Mesendoderm (in vitro differentiated cells): Measurements from ENCODE around the gene AHNAK2.

Experiments used
- DNase-seq: peaks from one replicate; pipeline ENCODE4 v3.0.0; 2013
- H2AK5ac ChIP-seq: 2 replicates; pipeline ENCODE4 v1.6.1; 2013; ENCODE audit warnings: low read length, inconsistent platforms
- H2BK120ac ChIP-seq: 2 replicates; pipeline ENCODE4 v1.6.1; 2013; ENCODE audit warnings: low read depth, mild to moderate bottlenecking, low read length, moderate library complexity, mixed read lengths
- H2BK15ac ChIP-seq: replicated peaks from 2 replicates; pipeline ENCODE4 v1.6.1; 2013; ENCODE audit warnings: low read depth, mild to moderate bottlenecking, moderate library complexity
- H2BK5ac ChIP-seq: 2 replicates; pipeline ENCODE4 v1.6.1; 2013; ENCODE audit warnings: low read length, inconsistent platforms
- H3K18ac ChIP-seq: 2 replicates; pipeline ENCODE4 v1.6.1; 2013; ENCODE audit warnings: mild to moderate bottlenecking, low read length, mixed read lengths
- H3K23ac ChIP-seq: one replicate; pipeline ENCODE4 v1.6.1; 2013; ENCODE audit warnings: low read length
- H3K27ac ChIP-seq: 2 replicates; pipeline ENCODE4 v1.5.1; 2013; ENCODE audit warnings: low read depth, mild to moderate bottlenecking, inconsistent platforms, low read length, moderate library complexity
- H3K27me3 ChIP-seq: 2 replicates; pipeline ENCODE4 v1.6.1; 2013; ENCODE audit warnings: low read length, control low read depth, mild to moderate bottlenecking, inconsistent platforms; ENCODE audit not compliant: insufficient read depth, poor library complexity
- H3K36me3 ChIP-seq: 2 replicates; pipeline ENCODE4 v1.6.1; 2013; ENCODE audit warnings: low read length, inconsistent platforms; ENCODE audit not compliant: control insufficient read depth, insufficient read depth
- H3K4ac ChIP-seq: one replicate; pipeline ENCODE4 v1.6.1; 2013; ENCODE audit warnings: low read depth, mild to moderate bottlenecking, low read length, moderate library complexity
- H3K4me1 ChIP-seq: 2 replicates; pipeline ENCODE4 v1.6.1; 2013; ENCODE audit warnings: low read depth, low read length, inconsistent platforms; ENCODE audit not compliant: control insufficient read depth
- H3K4me2 ChIP-seq: 2 replicates; pipeline ENCODE4 v1.6.1; 2013; ENCODE audit warnings: low read length
- H3K4me3 ChIP-seq: 2 replicates; pipeline ENCODE4 v1.5.1; 2013; ENCODE audit warnings: mild to moderate bottlenecking, low read length
- H3K56ac ChIP-seq: one replicate; pipeline ENCODE4 v1.6.1; 2013; ENCODE audit warnings: low read length
- H3K79me1 ChIP-seq: 2 replicates; pipeline ENCODE4 v1.6.1; 2013; ENCODE audit warnings: low read length, inconsistent platforms
- H3K79me2 ChIP-seq: 2 replicates; pipeline ENCODE4 v1.6.1; 2013; ENCODE audit warnings: mild to moderate bottlenecking, low read length; ENCODE audit not compliant: control insufficient read depth, insufficient read depth
- H3K9ac ChIP-seq: 2 replicates; pipeline ENCODE4 v1.6.1; 2013; ENCODE audit warnings: low read length, inconsistent platforms
- H4K5ac ChIP-seq: one replicate; pipeline ENCODE4 v1.6.1; 2013; ENCODE audit warnings: low read length
- H4K8ac ChIP-seq: one replicate; pipeline ENCODE4 v1.6.1; 2013; ENCODE audit warnings: low read depth, mild to moderate bottlenecking, control low read depth, low read length, moderate library complexity
- whole genome bisulfite sequencing: extraction: QIAGEN DNeasy Blood & Tissue Kit; methylation state at CpG from one replicate; pipeline ENCODE4 v1.1.7; 2013; ENCODE audit warnings: low lambda C conversion rate, missing lambda C conversion rate; ENCODE audit not compliant: insufficient coverage; ENCODE audit errors: extremely low coverage; 5-methylcytosine and 5-hydroxymethylcytosine counted together

Gene AHNAK2

GRCh38 chr14:104968541-104969401 lies 9.4 kb downstream of the AHNAK2 start:
- Histone ChIP-seq H3K79me2 (no peaks in the 10 kb centered on the region), H3K27ac (no peak overlapping the region), H3K4me3 (no peak overlapping the region), H4K8ac (no peak overlapping the region), H3K36me3 (no peaks in the 10 kb centered on the region), H4K5ac (no peak overlapping the region), H3K79me1 (no peaks in the 10 kb centered on the region), H2AK5ac (no peak overlapping the region), H2BK5ac (no peak overlapping the region), H3K23ac (no peak overlapping the region), H3K18ac (no peak overlapping the region), H3K4ac (no peak overlapping the region), H3K4me2 (no peak overlapping the region), H2BK15ac (no peak overlapping the region), H3K9ac (no peak overlapping the region), H3K4me1 (no peaks in the 10 kb centered on the region), H2BK120ac (no peak overlapping the region), H3K56ac (peak overlapping the region; percentile 44), H3K27me3 (no peaks in the 10 kb centered on the region)
- peak; percentile 66 for DNase-seq
- no CpG with 5 or more reads among the region's 21 CpGs for WGBS

- Histone ChIP-seq H3K4me1 (no peaks in the 10 kb centered on the region), H3K4me2 (peak overlapping the region; percentile 72), H3K27me3 (no peaks in the 10 kb centered on the region), H3K36me3 (no peaks in the 10 kb centered on the region), H3K4ac (no peak overlapping the region), H3K9ac (peak overlapping the region; percentile 43), H3K56ac (peak overlapping the region; percentile 90), H2BK120ac (no peak overlapping the region), H2AK5ac (no peak overlapping the region), H3K23ac (no peak overlapping the region), H3K27ac (no peak overlapping the region), H2BK15ac (no peak overlapping the region), H3K79me2 (no peaks in the 10 kb centered on the region), H2BK5ac (no peak overlapping the region), H4K8ac (no peak overlapping the region), H3K18ac (peak overlapping the region; percentile 19), H3K4me3 (no peak overlapping the region), H4K5ac (no peak overlapping the region), H3K79me1 (no peaks in the 10 kb centered on the region)
- no CpG with 5 or more reads among the region's 12 CpGs for WGBS
- peak; percentile 56 for DNase-seq
Observed at GRCh38 chr14:104968153-104968527, 10.0 kb downstream of the AHNAK2 start.

- Histone ChIP-seq H3K27ac (no peak overlapping the region), H3K56ac (peak overlapping the region; percentile 90), H3K9ac (peak overlapping the region; percentile 63), H3K23ac (no peak overlapping the region), H3K79me1 (no peaks in the 10 kb centered on the region), H2BK120ac (no peak overlapping the region), H3K79me2 (no peaks in the 10 kb centered on the region), H2AK5ac (no peak overlapping the region), H3K4me3 (no peak overlapping the region), H3K4me1 (no peaks in the 10 kb centered on the region), H4K8ac (no peak overlapping the region), H3K18ac (peak overlapping the region; percentile 19), H2BK15ac (no peak overlapping the region), H2BK5ac (no peak overlapping the region), H4K5ac (no peak overlapping the region), H3K27me3 (no peaks in the 10 kb centered on the region), H3K4me2 (peak overlapping the region; percentile 72), H3K36me3 (no peaks in the 10 kb centered on the region), H3K4ac (no peak overlapping the region)
- DNase-seq, result peak; percentile 58
- no CpG with 5 or more reads among the region's 36 CpGs for WGBS
Observed at GRCh38 chr14:104967386-104968152, 10.6 kb downstream of the AHNAK2 start.

- H2BK15ac ChIP-seq, result no peak overlapping the region
- H4K5ac ChIP-seq, result no peak overlapping the region
- no peak overlapping the region for H2AK5ac ChIP-seq
- peak overlapping the region; percentile 90 for H3K56ac ChIP-seq
- no peak overlapping the region for H3K18ac ChIP-seq
- H3K4me3 ChIP-seq, result no peak overlapping the region
- H3K27me3 ChIP-seq, result no peaks in the 10 kb centered on the region
- no CpG with 5 or more reads among the region's 8 CpGs for whole genome bisulfite sequencing
- H3K36me3 ChIP-seq, result no peaks in the 10 kb centered on the region
- H3K23ac ChIP-seq, result no peak overlapping the region
- no peak for DNase-seq
- H3K4me2 ChIP-seq, result no peak overlapping the region
- H3K79me1 ChIP-seq, result no peaks in the 10 kb centered on the region
- peak overlapping the region; percentile 63 for H3K9ac ChIP-seq
- no peak overlapping the region for H3K4ac ChIP-seq
- H3K4me1 ChIP-seq, result no peaks in the 10 kb centered on the region
- H4K8ac ChIP-seq, result no peak overlapping the region
- no peak overlapping the region for H3K27ac ChIP-seq
- no peak overlapping the region for H2BK5ac ChIP-seq
- H3K79me2 ChIP-seq, result no peaks in the 10 kb centered on the region
- H2BK120ac ChIP-seq, result no peak overlapping the region
Observed at GRCh38 chr14:104966981-104967385, 11.2 kb downstream of the AHNAK2 start.

- no CpG with 5 or more reads among the region's 9 CpGs for WGBS
- no peak for DNase-seq
- no peaks in the 10 kb centered on the region for H3K27me3 ChIP-seq
Observed at GRCh38 chr14:104966261-104966865, 11.8 kb downstream of the AHNAK2 start.

More at GRCh38 chr14:104966261-104966865, 11.8 kb downstream of the AHNAK2 start:
- H3K27ac ChIP-seq, result no peak overlapping the region
- H3K56ac ChIP-seq, result no peak overlapping the region
- H3K36me3 ChIP-seq, result no peaks in the 10 kb centered on the region
- no peak overlapping the region for H3K4me2 ChIP-seq
- no peak overlapping the region for H2BK120ac ChIP-seq
- H4K5ac ChIP-seq, result no peak overlapping the region
- H2BK5ac ChIP-seq, result no peak overlapping the region
- no peak overlapping the region for H2AK5ac ChIP-seq
- H3K18ac ChIP-seq, result no peak overlapping the region
- no peaks in the 10 kb centered on the region for H3K79me2 ChIP-seq
- no peak overlapping the region for H3K4ac ChIP-seq
- H4K8ac ChIP-seq, result no peak overlapping the region
- H3K9ac ChIP-seq, result no peak overlapping the region
- H3K23ac ChIP-seq, result no peak overlapping the region
- H3K4me1 ChIP-seq, result no peaks in the 10 kb centered on the region
- no peaks in the 10 kb centered on the region for H3K79me1 ChIP-seq
- no peak overlapping the region for H2BK15ac ChIP-seq
- H3K4me3 ChIP-seq, result no peak overlapping the region
